HUES6 (cell line): ENCODE results near the gene ARFGAP1.
A peak's percentile ranks its signal among the peaks of the same experiment; 100 is the strongest.

Experiments used
- H3K27ac ChIP-seq: 2 replicates; pipeline ENCODE4 v1.7.0; 2013; ENCODE audit warnings: low read depth, mild to moderate bottlenecking, low read length, inconsistent platforms
- H3K27me3 ChIP-seq: 2 replicates; pipeline ENCODE4 v1.6.1; 2013; ENCODE audit warnings: low read length; ENCODE audit not compliant: control insufficient read depth, insufficient read depth
- H3K36me3 ChIP-seq: 2 replicates; pipeline ENCODE4 v1.6.1; 2013; ENCODE audit warnings: low read length; ENCODE audit not compliant: control insufficient read depth, insufficient read depth
- H3K4me1 ChIP-seq: 2 replicates; pipeline ENCODE4 v1.6.1; 2013; ENCODE audit warnings: low read length; ENCODE audit not compliant: control insufficient read depth, insufficient read depth
- H3K4me3 ChIP-seq: 2 replicates; pipeline ENCODE4 v1.5.1; 2013; ENCODE audit warnings: low read depth, low read length
- H3K9ac ChIP-seq: one replicate; pipeline ENCODE4 v1.6.1; 2013; ENCODE audit warnings: mild to moderate bottlenecking, low read length
- H3K9me3 ChIP-seq: 2 replicates; pipeline ENCODE4 v1.6.1; 2013; ENCODE audit warnings: low read depth, low read length; ENCODE audit not compliant: control insufficient read depth, insufficient read depth

ARFGAP1 gene

DNA sequence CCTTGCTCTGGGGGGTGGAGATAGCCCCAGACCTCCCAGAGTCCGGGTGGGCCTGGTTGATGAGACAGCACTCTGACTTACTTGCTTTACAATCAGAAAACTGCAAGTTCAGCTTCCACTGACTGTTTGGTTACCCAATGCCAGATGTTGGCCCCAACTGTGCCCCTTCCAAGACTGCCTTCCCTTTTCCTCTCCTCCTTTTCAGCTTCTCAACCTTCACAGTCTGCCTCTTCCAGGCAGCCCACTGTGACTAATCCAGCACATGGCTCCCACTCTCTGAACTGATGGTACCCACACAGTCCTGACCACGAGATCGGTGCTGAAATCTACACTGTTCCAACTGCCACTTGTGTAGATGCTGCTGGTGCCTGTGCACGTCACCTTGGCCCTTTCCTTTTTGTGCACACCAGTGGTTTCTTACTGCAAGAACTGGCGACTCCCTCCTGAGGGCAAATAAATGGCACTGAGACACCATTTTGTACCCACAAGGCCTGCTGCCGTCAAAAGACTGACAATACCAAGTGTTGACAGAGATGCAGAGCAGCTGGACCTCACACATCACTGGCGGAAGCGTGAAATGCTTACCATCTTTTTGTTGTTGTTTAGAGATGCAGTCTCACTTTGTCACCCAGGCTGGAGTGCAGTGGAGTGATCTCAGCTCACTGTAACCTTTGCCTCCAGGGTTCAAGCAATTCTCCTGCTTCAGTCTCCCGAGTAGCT lies 1.8 kb upstream of the ARFGAP1 start:
- Histone ChIP-seq H3K4me1 (peaks cover 24% of the 10 kb centered on the region; the same call in 1 of the 2 replicates), H3K9me3 (no peaks in the 10 kb centered on the region), H3K27ac (no peak overlapping the region), H3K4me3 (no peak overlapping the region), H3K36me3 (peaks cover 9% of the 10 kb centered on the region), H3K27me3 (no peaks in the 10 kb centered on the region; the same call in 1 of the 2 replicates), H3K9ac (no peak overlapping the region)

- Histone ChIP-seq H3K36me3 (peaks cover 32% of the 10 kb centered on the region), H3K4me3 (peak overlapping the region; percentile 96), H3K27me3 (no peaks in the 10 kb centered on the region), H3K27ac (peak overlapping the region; percentile 71), H3K9me3 (no peaks in the 10 kb centered on the region), H3K9ac (peak overlapping the region; percentile 90), H3K4me1 (peaks cover 24% of the 10 kb centered on the region; the same call in 1 of the 2 replicates)
These were observed 506 bp downstream of the ARFGAP1 start for GRCh38 chr20:63273059-63273579.

DNA sequence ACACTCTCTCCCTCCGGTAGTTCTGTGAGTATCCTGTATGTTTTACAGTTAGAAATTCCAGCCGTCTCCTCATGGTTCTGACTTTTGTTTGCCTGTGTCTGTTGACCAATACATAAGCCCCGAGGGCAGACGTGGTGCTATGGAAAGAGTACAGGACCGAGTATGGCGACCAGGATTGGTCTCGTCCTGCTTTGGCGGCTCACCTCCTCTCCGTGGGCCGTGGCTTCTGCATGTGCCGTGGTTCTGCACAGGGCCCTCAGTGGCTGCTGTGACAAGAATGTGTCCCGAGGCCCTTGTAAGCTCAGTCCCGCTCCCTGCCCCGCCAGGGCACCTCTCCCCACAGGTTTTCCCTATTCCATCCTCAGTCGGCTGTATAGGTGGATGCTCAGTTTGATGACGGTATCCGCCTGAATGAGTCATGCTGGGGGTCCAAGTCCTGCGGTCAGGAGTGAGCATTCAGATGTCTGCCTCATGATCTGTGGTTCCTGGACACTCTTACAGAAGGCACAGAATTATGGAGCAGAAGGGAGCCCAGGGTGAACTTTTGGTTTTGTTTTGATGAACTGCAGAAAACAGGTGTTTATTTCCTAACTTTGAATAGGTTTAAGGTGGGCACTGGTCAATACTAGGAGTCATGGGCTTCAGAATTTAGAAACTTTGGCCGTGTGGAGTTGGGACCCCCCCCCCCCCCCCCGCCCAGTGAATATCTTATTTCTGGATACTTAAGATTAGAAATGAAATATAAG lies 1.2 kb downstream of the ARFGAP1 start:
- H3K9me3 ChIP-seq: no peaks in the 10 kb centered on the region
- no peaks in the 10 kb centered on the region for H3K27me3 ChIP-seq
- peak overlapping the region; percentile 90 for H3K9ac ChIP-seq
- H3K36me3 ChIP-seq: peaks cover 39% of the 10 kb centered on the region
- H3K27ac ChIP-seq: peak overlapping the region; percentile 71; the same call in 1 of the 2 replicates
- H3K4me1 ChIP-seq: peaks cover 19% of the 10 kb centered on the region; the same call in 1 of the 2 replicates
- peak overlapping the region; percentile 96 for H3K4me3 ChIP-seq

DNA sequence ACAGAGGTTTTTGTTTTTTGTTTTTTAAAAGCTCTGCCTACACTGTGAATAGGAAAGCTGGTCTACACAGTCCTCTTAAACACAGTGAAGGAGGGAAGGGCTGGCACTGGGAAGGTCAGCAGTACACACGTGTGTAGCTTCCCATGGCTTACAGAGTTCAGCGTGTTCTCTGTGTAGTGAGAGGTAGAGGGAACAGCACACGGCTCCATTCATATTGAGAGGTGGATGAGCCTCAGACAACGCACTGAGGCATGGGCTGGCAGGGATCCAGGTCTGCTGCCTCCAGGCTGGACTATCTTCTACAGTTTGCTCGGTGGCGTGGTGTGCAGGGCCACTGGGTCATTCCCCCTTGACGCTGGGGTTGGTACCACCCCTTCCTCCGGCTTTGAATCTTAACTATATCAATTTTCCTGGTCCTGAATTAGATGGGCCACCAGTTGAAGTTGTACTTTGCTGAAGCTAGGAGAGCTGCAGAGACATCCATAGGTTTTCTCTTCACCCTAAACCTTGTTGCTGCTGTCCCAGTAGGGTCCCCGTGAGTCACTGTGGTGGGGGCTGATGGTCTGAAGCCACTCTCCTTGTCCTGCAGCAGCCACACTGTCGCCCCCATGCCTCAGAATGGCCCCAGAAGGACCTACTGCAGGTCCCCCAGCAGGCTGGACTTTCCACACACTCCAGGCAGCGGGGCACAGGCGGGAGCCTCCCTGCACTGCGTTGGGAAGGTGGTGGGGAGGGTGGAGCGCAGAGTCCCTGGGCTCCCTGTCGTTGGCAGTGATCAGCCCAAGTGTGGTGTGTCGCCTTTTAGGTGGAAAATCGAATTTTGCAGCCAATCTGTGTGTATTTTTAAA lies 2.0 kb downstream of the ARFGAP1 start:
- no peaks in the 10 kb centered on the region for H3K9me3 ChIP-seq
- 0 out of 2 replicates have a peak overlapping the region, but pooled peaks have one; percentile 17 for H3K4me3 ChIP-seq
- no peak overlapping the region for H3K9ac ChIP-seq
- H3K4me1 ChIP-seq: peaks cover 13% of the 10 kb centered on the region; the same call in 1 of the 2 replicates
- peaks cover 47% of the 10 kb centered on the region for H3K36me3 ChIP-seq
- no peak overlapping the region for H3K27ac ChIP-seq
- no peaks in the 10 kb centered on the region for H3K27me3 ChIP-seq

GRCh38 chr20:63275825-63276224 lies 3.2 kb downstream of the ARFGAP1 start:
- H3K4me3 ChIP-seq: no peak overlapping the region
- H3K9ac ChIP-seq: no peak overlapping the region
- H3K27me3 ChIP-seq: no peaks in the 10 kb centered on the region
- no peak overlapping the region for H3K27ac ChIP-seq
- peaks cover 13% of the 10 kb centered on the region; the same call in 1 of the 2 replicates for H3K4me1 ChIP-seq
- peaks cover 58% of the 10 kb centered on the region for H3K36me3 ChIP-seq
- no peaks in the 10 kb centered on the region for H3K9me3 ChIP-seq

DNA sequence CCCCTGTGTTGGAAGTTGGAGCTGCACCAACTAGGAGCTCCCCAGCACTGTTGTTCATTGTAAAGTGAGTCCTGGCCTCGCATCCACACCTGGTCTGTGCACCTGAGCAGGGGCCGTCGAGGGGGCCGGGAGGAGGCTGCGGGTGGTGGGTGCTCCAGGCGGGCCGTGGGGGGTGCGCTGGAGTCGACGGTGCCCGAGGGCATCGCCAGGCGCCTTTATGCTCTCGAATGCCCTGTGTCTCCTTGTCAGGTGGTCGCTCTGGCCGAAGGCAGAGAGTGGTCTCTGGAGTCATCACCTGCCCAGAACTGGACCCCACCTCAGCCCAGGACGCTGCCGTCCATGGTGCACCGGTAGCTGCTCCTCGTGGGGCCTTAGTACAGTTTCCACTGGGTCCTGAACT lies 4.3 kb downstream of the ARFGAP1 start:
- 0 out of 2 replicates have a peak, but pooled peaks cover 9% of the 10 kb centered on the region for H3K4me1 ChIP-seq
- H3K9me3 ChIP-seq: no peaks in the 10 kb centered on the region
- no peak overlapping the region for H3K27ac ChIP-seq
- H3K27me3 ChIP-seq: no peaks in the 10 kb centered on the region
- H3K4me3 ChIP-seq: no peak overlapping the region
- peaks cover 69% of the 10 kb centered on the region for H3K36me3 ChIP-seq
- no peak overlapping the region for H3K9ac ChIP-seq

DNA sequence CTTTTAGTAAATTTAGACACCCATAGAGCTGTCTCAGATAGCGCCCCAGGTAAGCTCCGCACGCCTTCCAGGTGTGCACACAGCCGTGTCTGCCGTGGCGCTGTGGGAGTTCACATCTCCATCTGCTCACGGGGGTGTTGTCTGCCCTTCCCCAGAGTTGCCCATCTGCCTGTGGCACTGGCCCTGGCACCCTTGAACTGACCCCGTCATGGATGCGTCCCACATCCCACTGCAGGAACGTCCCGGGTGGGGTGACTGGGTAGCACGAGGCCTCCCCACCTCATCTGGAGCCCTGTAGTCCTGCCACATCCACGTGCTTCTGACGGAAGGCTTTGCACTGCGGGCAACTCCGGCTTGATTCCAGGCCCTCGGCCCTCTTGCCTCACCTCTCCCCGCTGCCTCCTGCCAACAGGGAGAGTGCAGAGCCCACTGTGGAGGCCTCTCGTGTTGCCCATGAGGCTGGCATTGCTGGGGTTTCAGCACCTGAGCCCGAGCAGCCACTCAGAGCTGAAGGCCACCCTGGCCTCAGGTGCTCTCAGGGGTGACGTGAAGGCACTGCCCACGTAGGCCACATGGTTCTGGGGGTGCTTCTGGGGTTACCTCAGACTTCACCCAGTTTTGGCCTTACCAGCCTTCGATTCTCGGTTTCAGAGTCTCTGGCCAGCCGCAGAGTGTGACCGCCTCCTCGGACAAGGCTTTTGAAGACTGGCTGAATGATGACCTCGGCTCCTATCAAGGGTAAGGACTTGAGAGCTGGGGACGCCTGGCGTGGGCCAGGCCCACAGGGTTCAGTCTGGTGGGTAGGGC lies 5.1 kb downstream of the ARFGAP1 start:
- H3K27me3 ChIP-seq: no peaks in the 10 kb centered on the region

GRCh38 chr20:63278661-63279060 lies 6.0 kb downstream of the ARFGAP1 start:
- H3K9ac ChIP-seq: no peak overlapping the region
- H3K27ac ChIP-seq: no peak overlapping the region
- peaks cover 86% of the 10 kb centered on the region for H3K36me3 ChIP-seq
- no peak overlapping the region for H3K4me3 ChIP-seq
- H3K27me3 ChIP-seq: no peaks in the 10 kb centered on the region
- H3K4me1 ChIP-seq: 0 out of 2 replicates have a peak, but pooled peaks cover 6% of the 10 kb centered on the region
- no peaks in the 10 kb centered on the region for H3K9me3 ChIP-seq

More for the DNA sequence above, 5.1 kb downstream of the ARFGAP1 start:
- Histone ChIP-seq H3K27ac (no peak overlapping the region), H3K4me1 (0 out of 2 replicates have a peak, but pooled peaks cover 9% of the 10 kb centered on the region), H3K9me3 (no peaks in the 10 kb centered on the region), H3K9ac (no peak overlapping the region), H3K36me3 (peaks cover 76% of the 10 kb centered on the region), H3K4me3 (no peak overlapping the region)

GRCh38 chr20:63279931-63280330 lies 7.3 kb downstream of the ARFGAP1 start:
- no peak overlapping the region for H3K27ac ChIP-seq
- no peak overlapping the region for H3K9ac ChIP-seq
- peaks cover 99% of the 10 kb centered on the region for H3K36me3 ChIP-seq
- H3K4me1 ChIP-seq: no peaks in the 10 kb centered on the region
- no peaks in the 10 kb centered on the region for H3K27me3 ChIP-seq
- H3K9me3 ChIP-seq: no peaks in the 10 kb centered on the region
- H3K4me3 ChIP-seq: no peak overlapping the region

DNA sequence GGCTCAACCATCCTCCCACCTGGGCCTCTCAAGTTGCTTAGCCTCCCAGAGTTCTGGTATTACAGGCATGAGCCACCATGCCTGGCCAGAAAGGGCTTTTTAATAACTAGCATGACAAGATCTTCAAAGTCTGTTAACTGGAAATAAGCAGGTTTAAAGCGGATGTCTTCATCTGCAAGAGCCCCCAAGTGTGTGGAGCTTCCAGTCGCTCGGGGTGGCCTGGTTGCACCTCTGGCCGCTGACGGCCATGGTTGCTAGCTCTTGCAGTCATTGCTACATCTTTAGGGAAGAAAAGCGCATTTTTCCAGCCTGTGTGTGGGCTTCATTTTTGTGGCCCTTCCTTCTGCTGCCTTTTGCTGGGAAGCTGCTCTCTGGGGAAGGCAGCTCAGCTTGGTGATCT lies 7.8 kb downstream of the ARFGAP1 start:
- Histone ChIP-seq H3K9me3 (no peaks in the 10 kb centered on the region), H3K4me1 (no peaks in the 10 kb centered on the region), H3K27ac (no peak overlapping the region), H3K36me3 (peaks cover 99% of the 10 kb centered on the region), H3K27me3 (no peaks in the 10 kb centered on the region), H3K9ac (no peak overlapping the region), H3K4me3 (no peak overlapping the region)
